NB4 (cell line): Measurements from ENCODE around the gene THADA.

Experiments
- CTCF ChIP-seq: IDR thresholded peaks from one replicate; pipeline ENCODE4 v1.5.1; 2012; ENCODE audit warnings: low read depth, low read length
- MAX ChIP-seq: IDR thresholded peaks from 2 replicates; pipeline ENCODE4 v1.6.1; 2011; ENCODE audit warnings: low read depth, low read length
- POLR2A ChIP-seq: IDR thresholded peaks from 2 replicates; pipeline ENCODE4 v1.6.1; 2011; ENCODE audit warnings: mild to moderate bottlenecking; ENCODE audit not compliant: insufficient read length; ENCODE audit errors: extremely low read depth

GRCh38 chr2:43226558-43226954 is 369.3 kb downstream of the THADA start, which contains the start of gene ZFP36L2:
- TF ChIP-seq CTCF (no peak), POLR2A (peak; percentile 90), MAX (no peak)
